ENCODE results near the gene IL1RL2. TPM values are rescaled to one million over a fixed set of nuclear protein-coding genes. Genes with fewer than 3 reads are reported as not detected.

Gene IL1RL2
- total and polyA plus RNA-seq, 2 donors from 2014 or later, result 1.4 to 1.8 TPM

DNA sequence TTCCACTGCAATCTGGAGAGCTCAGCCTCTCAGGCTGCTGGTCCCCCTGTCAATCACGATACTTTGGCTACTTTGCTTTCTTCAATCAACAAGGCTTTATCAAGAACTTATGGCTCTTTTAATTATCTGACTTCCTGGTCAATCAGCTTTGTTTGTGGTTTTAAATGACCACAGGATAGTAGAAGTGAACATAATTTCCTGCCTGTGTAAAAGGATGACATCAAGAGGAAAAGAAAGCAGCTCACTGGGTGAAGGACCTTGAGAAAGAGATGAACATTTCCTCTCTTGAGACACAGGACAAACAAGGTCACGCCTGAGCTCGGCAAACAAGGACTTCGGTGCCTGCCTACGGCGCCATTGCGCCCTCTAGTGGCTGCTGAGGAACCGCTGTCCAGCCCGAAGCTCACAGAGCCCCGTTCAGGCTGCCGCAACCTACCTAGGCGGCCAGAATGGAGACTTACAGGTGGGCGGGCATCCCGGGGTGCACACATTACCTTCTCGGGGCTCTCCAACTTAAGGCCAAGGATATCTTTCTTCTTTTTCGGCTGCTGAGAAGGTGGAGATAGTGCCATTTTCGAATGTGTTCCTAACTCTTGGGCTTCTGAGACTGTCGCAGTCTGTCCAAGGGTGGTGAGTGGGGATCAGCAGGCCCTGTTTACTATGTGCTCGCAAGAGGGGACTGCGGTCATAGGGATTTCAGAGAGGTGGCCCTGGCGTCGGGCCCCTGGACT lies 54.0 kb downstream of the IL1RL2 start:
- no peaks in the 10 kb centered on the region for H3K27me3 ChIP-seq (ENCODE audit: control insufficient read depth, insufficient read depth, low read length)
- FAIRE-seq, result peak; percentile 80
- H3K9ac ChIP-seq (ENCODE audit: low read length in 3 of 3), result peak overlapping the region in 1 of 3 donors; percentile 17
- TF ChIP-seq, protein P1, sequence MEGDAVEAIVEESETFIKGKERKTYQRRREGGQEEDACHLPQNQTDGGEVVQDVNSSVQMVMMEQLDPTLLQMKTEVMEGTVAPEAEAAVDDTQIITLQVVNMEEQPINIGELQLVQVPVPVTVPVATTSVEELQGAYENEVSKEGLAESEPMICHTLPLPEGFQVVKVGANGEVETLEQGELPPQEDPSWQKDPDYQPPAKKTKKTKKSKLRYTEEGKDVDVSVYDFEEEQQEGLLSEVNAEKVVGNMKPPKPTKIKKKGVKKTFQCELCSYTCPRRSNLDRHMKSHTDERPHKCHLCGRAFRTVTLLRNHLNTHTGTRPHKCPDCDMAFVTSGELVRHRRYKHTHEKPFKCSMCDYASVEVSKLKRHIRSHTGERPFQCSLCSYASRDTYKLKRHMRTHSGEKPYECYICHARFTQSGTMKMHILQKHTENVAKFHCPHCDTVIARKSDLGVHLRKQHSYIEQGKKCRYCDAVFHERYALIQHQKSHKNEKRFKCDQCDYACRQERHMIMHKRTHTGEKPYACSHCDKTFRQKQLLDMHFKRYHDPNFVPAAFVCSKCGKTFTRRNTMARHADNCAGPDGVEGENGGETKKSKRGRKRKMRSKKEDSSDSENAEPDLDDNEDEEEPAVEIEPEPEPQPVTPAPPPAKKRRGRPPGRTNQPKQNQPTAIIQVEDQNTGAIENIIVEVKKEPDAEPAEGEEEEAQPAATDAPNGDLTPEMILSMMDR (IDR thresholded peaks at IDR 0.05; ENCODE audit: borderline replicate concordance, extremely low read depth, insufficient read depth), result peak; percentile 97
- peak; percentile 87 to 96 (median 92) for DNase-seq
- H3K36me3 ChIP-seq (ENCODE audit: control insufficient read depth in 2 of 3, insufficient read depth in 3 of 3, low read length in 3 of 3), result no peaks in the 10 kb centered on the region
- peak overlapping the region; percentile 58 to 92 for H3K27ac ChIP-seq (ENCODE audit: low read depth in 2 of 2, low read length in 2 of 2)
- peaks cover 3 to 8% (median 4%) of the 10 kb centered on the region in 3 donors for H3K4me1 ChIP-seq (ENCODE audit: control insufficient read depth in 2 of 3, insufficient read depth in 2 of 3, low read depth in 1 of 3, low read length in 3 of 3)
- H3K4me3 ChIP-seq (ENCODE audit: low read length in 3 of 3), result peak overlapping the region in 1 of 3 donors; percentile 13
- intact Hi-C loops (cut with DNase I), result no loop called here
- no peaks in the 10 kb centered on the region for H3K9me3 ChIP-seq (ENCODE audit: control insufficient read depth in 2 of 3, insufficient read depth in 1 of 3, low read length in 3 of 3)

DNA sequence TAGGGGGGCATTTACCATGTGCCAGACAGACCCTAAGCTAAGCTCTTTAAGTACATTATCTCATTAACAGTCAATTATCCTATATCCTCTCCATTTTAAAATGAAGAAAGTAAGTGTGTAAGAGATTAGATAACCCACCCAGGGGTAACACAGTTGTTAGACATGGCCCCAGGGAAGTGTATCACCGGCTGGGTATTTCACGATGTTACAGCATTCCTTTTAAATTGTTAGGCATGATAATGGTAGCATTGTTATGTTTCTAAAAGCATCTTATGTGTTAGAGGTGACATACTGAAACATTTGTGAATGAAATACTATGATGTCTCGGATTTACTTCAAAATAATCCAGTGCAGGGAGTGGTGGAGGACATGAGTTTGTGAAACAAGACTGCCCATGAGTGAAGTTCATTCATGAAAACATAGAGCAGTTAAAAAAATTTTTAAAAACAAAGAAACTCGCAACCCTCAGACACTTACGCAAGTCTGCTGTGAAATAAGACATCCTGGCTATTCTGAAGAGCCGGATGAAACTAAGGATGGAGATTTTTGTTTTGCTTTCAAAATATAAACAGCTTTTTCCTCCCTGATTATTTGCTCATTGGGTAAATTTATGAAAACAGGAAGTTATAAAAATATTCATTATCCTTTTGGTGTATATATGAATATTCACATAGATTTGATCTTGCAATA lies 54.9 kb downstream of the IL1RL2 start:
- intact Hi-C loops (cut with DNase I), result no loop called here
- DNase-seq, result no peak
- Histone ChIP-seq H3K4me3 (ENCODE audit: low read length in 3 of 3) (no peak overlapping the region), H3K4me1 (ENCODE audit: control insufficient read depth in 2 of 3, insufficient read depth in 2 of 3, low read depth in 1 of 3, low read length in 3 of 3) (peaks cover 3 to 8% (median 4%) of the 10 kb centered on the region in 3 donors), H3K27me3 (ENCODE audit: control insufficient read depth, insufficient read depth, low read length) (no peaks in the 10 kb centered on the region), H3K9ac (ENCODE audit: low read length in 3 of 3) (peak overlapping the region in 1 of 3 donors; percentile 14), H3K27ac (ENCODE audit: low read depth in 2 of 2, low read length in 2 of 2) (peak overlapping the region; percentile 54 to 70), H3K36me3 (ENCODE audit: control insufficient read depth in 2 of 3, insufficient read depth in 3 of 3, low read length in 3 of 3) (no peaks in the 10 kb centered on the region), H3K9me3 (ENCODE audit: control insufficient read depth in 2 of 3, insufficient read depth in 1 of 3, low read length in 3 of 3) (no peaks in the 10 kb centered on the region)
- FAIRE-seq, result no peak
- TF ChIP-seq, protein P1 (IDR thresholded peaks at IDR 0.05; ENCODE audit: borderline replicate concordance, extremely low read depth, insufficient read depth), result no peak

DNA sequence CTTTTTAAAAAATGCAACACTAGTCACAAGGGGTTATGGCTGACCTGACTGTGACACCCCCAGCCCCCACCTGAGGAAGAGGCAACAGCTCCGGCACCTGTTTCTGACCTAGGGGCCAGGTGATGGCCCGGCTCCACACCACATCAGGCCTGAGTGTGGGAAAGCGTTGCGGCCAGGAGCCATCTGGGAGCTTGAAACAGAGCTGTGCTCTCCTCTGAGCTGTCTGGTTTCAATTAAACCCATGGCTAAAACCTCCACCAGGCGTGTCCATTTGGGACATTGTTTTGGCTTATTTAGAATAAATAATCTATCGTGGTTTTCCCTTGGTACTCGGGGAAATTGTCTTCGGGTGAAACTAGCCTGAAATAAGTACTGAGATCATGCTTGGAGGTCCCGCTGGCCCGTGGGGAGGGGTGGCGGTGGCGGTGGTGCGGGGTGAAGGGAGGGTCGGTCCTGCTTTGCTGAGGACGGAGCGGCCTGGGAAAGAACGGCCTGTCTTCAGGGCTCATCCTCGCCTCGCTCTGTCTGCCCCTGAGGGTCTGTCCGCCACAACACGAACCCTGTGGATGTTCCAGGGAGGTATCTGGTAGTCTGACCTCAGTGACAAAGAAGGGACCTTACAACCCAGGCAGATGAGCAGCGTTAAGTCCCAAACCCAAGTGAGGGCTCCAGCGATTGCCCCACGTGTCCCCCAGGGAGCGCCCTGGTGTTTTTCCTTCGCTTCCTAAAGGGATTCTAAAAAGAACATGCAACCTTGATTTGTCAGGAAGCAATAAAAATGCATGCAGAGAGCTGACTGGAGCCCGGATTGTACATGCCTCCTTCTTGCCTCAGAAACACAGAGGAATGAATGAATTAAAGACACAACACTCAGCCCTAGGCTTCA lies 58.7 kb downstream of the IL1RL2 start:
- DNase-seq (no peak), FAIRE-seq (no peak)
- H3K4me3 ChIP-seq (ENCODE audit: low read length in 3 of 3), result no peak overlapping the region

More for the DNA sequence above, 58.7 kb downstream of the IL1RL2 start:
- Histone ChIP-seq H3K27me3 (ENCODE audit: control insufficient read depth, insufficient read depth, low read length) (no peaks in the 10 kb centered on the region), H3K9ac (ENCODE audit: low read length in 3 of 3) (no peak overlapping the region), H3K9me3 (ENCODE audit: control insufficient read depth in 2 of 3, insufficient read depth in 1 of 3, low read length in 3 of 3) (no peaks in the 10 kb centered on the region), H3K4me1 (ENCODE audit: control insufficient read depth in 2 of 3, insufficient read depth in 2 of 3, low read depth in 1 of 3, low read length in 3 of 3) (peaks cover 0 to 2% (median under 1%) of the 10 kb centered on the region in 3 donors), H3K36me3 (ENCODE audit: control insufficient read depth in 2 of 3, insufficient read depth in 3 of 3, low read length in 3 of 3) (no peaks in the 10 kb centered on the region), H3K27ac (ENCODE audit: low read depth in 2 of 2, low read length in 2 of 2) (no peak overlapping the region)
- TF ChIP-seq, protein P1 (IDR thresholded peaks at IDR 0.05; ENCODE audit: borderline replicate concordance, extremely low read depth, insufficient read depth), result no peak
- intact Hi-C loops (cut with DNase I), result no loop called here

Measured in kidney (tissue), 14 donors.